H1 (cell line): ENCODE results near the gene UBTD1. TPM values are rescaled to one million over a fixed set of nuclear protein-coding genes. Genes with fewer than 3 reads are reported as not detected.

Experiments
- CTCF ChIA-PET: fragments of 300-600 bp; sonication (Branson Sonifier 250); formaldehyde crosslinking; loops from one replicate; lab custom pipeline; 2021; ENCODE audit not compliant: partially characterized antibody; lab: Charles Lee
- POLR2A ChIA-PET: fragments of 300-600 bp; sonication (Branson Sonifier 250); formaldehyde crosslinking; loops from one replicate; lab custom pipeline; 2021; ENCODE audit warnings: inconsistent platforms; ENCODE audit not compliant: partially characterized antibody; lab: Charles Lee
- DNase-seq, 2 experiments: peaks; one replicate each; pipeline versions ENCODE4 v3.0.0 to v3.0.0-alpha.2; 2010 to 2022; ENCODE audit warnings: low spot score in 2 of 2, low read depth in 1 of 2, mixed read lengths in 1 of 2
- FAIRE-seq: peaks from 2 replicates; lab custom pipeline; 2011; peaks lifted over from hg19 to GRCh38; lab: Jason Lieb, UNC
- H2AFZ ChIP-seq: 2 replicates; pipeline ENCODE4 v1.8.1; 2012; ENCODE audit warnings: low read length, inconsistent platforms
- H2AK5ac ChIP-seq: 2 replicates; pipeline ENCODE4 v1.6.1; 2013; ENCODE audit warnings: low read depth, low read length
- H2BK120ac ChIP-seq: replicated peaks from 2 replicates; pipeline ENCODE3; 2013; ENCODE audit warnings: low read depth, low read length, inconsistent platforms
- H2BK12ac ChIP-seq: 2 replicates; pipeline ENCODE4 v1.6.1; 2013; ENCODE audit warnings: low read depth, low read length
- H2BK15ac ChIP-seq: 2 replicates; pipeline ENCODE4 v1.6.1; 2013; ENCODE audit warnings: low read length
- H2BK20ac ChIP-seq: 2 replicates; pipeline ENCODE4 v1.6.1; 2013; ENCODE audit warnings: low read length
- H2BK5ac ChIP-seq: 2 replicates; pipeline ENCODE4 v1.6.1; 2013; ENCODE audit warnings: low read depth, low read length
- H3K14ac ChIP-seq: 2 replicates; pipeline ENCODE4 v1.6.1; 2013; ENCODE audit warnings: inconsistent platforms; ENCODE audit not compliant: insufficient read length
- H3K18ac ChIP-seq: 2 replicates; pipeline ENCODE4 v1.6.1; 2013; ENCODE audit warnings: low read length; ENCODE audit errors: extremely low read depth
- H3K23ac ChIP-seq: 2 replicates; pipeline ENCODE4 v1.6.1; 2013; ENCODE audit warnings: inconsistent platforms; ENCODE audit not compliant: insufficient read length
- H3K23me2 ChIP-seq: 2 replicates; pipeline ENCODE4 v1.6.1; 2013; ENCODE audit warnings: low read depth, low read length
- H3K27ac ChIP-seq: 2 replicates; pipeline ENCODE4 v1.6.1; 2011; ENCODE audit warnings: low read depth, low read length, inconsistent platforms
- H3K27me3 ChIP-seq, 4 experiments: replicated peaks in 1 of 4; 1 replicate in 1 of 4; 2 replicates in 3 of 4; pipeline versions ENCODE4 v1.6.1 to v1.8.1; 2011 to 2013; ENCODE audit warnings: low read length in 3 of 4, mild to moderate bottlenecking in 3 of 4, inconsistent platforms in 2 of 4, mixed read lengths in 2 of 4, moderate library complexity in 1 of 4; ENCODE audit not compliant: control insufficient read depth in 3 of 4, insufficient read depth in 3 of 4; ENCODE audit errors: extremely low read depth in 1 of 4
- H3K36me3 ChIP-seq, 4 experiments: 2 replicates each; pipeline versions ENCODE4 v1.6.1 to v1.8.1; 2011 to 2013; ENCODE audit warnings: mild to moderate bottlenecking in 4 of 4, low read length in 3 of 4, moderate library complexity in 2 of 4, control low read depth in 1 of 4, inconsistent platforms in 1 of 4; ENCODE audit not compliant: insufficient read depth in 4 of 4, control insufficient read depth in 2 of 4
- H3K4ac ChIP-seq: replicated peaks from 2 replicates; pipeline ENCODE3; 2013; ENCODE audit warnings: low read length, low read depth, mixed read lengths, inconsistent platforms; ENCODE audit not compliant: insufficient read length
- H3K4me1 ChIP-seq, 4 experiments: replicated peaks in 1 of 4; 1 replicate in 1 of 4; 2 replicates in 3 of 4; pipeline versions ENCODE4 v1.6.1 to v1.8.1; 2011 to 2013; ENCODE audit warnings: low read length in 3 of 4, inconsistent platforms in 2 of 4, mixed read lengths in 1 of 4; ENCODE audit not compliant: insufficient read depth in 4 of 4, control insufficient read depth in 3 of 4
- H3K4me2 ChIP-seq, 2 experiments: 2 replicates each; pipeline versions ENCODE4 v1.6.1 to v1.8.1; 2011 to 2013; ENCODE audit warnings: low read depth in 2 of 2, low read length in 2 of 2, control low read depth in 1 of 2, inconsistent platforms in 1 of 2, mild to moderate bottlenecking in 1 of 2; ENCODE audit not compliant: insufficient read depth in 1 of 2
- H3K4me3 ChIP-seq, 4 experiments: fragments of 200-600, 300-600 bp in 1 of 4; sonication (generic), shearing (Covaris generic), sonication (Bioruptor Twin) in 1 of 4; 2 replicates each; pipeline versions ENCODE4 v1.5.1 to v1.8.1; 2011 to 2016; ENCODE audit warnings: low read length in 4 of 4, low read depth in 3 of 4, control low read depth in 2 of 4, inconsistent platforms in 2 of 4, mild to moderate bottlenecking in 2 of 4, mixed read lengths in 1 of 4, moderate library complexity in 1 of 4; ENCODE audit not compliant: insufficient read depth in 2 of 4; ENCODE audit errors: extremely low read depth in 1 of 4
- H3K56ac ChIP-seq: replicated peaks from 2 replicates; pipeline ENCODE3; 2013; ENCODE audit warnings: low read depth, mild to moderate bottlenecking, mixed read lengths, low read length, inconsistent platforms; ENCODE audit not compliant: insufficient read length
- H3K79me1 ChIP-seq: 2 replicates; pipeline ENCODE4 v1.6.1; 2013; ENCODE audit warnings: low read depth, low read length, control low read depth
- H3K79me2 ChIP-seq, 2 experiments: 2 replicates each; pipeline versions ENCODE4 v1.6.1 to v1.8.1; 2012 to 2013; ENCODE audit warnings: low read length in 2 of 2, mild to moderate bottlenecking in 2 of 2, inconsistent platforms in 1 of 2; ENCODE audit not compliant: insufficient read depth in 2 of 2, control insufficient read depth in 1 of 2
- H3K9ac ChIP-seq, 4 experiments: replicated peaks in 1 of 4; 1 replicate in 1 of 4; 2 replicates in 3 of 4; pipeline versions ENCODE4 v1.6.1 to v1.8.1; 2011 to 2013; ENCODE audit warnings: low read depth in 3 of 4, low read length in 3 of 4, control low read depth in 2 of 4, mild to moderate bottlenecking in 2 of 4, moderate library complexity in 2 of 4, inconsistent platforms in 1 of 4; ENCODE audit errors: extremely low read depth in 1 of 4
- H3K9me3 ChIP-seq, 2 experiments: 2 replicates each; pipeline versions ENCODE4 v1.6.1 to v1.8.1; 2012 to 2013; ENCODE audit warnings: mild to moderate bottlenecking in 2 of 2, moderate library complexity in 2 of 2, control low read depth in 1 of 2, inconsistent platforms in 1 of 2, low read depth in 1 of 2, low read length in 1 of 2, mixed read lengths in 1 of 2; ENCODE audit not compliant: insufficient read depth in 2 of 2
- H4K20me1 ChIP-seq, 2 experiments: replicated peaks in 1 of 2; 2 replicates each; pipeline versions ENCODE3 to v1.8.1; 2011 to 2013; ENCODE audit warnings: inconsistent platforms in 2 of 2, low read length in 2 of 2, mild to moderate bottlenecking in 1 of 2; ENCODE audit not compliant: insufficient read depth in 2 of 2, control insufficient read depth in 1 of 2
- H4K5ac ChIP-seq: 2 replicates; pipeline ENCODE4 v1.6.1; 2013; ENCODE audit warnings: low read length, low read depth, mixed read lengths, inconsistent platforms; ENCODE audit not compliant: insufficient read length
- H4K8ac ChIP-seq: 2 replicates; pipeline ENCODE4 v1.8.0; 2013; ENCODE audit warnings: mild to moderate bottlenecking, moderate library complexity, low read length, inconsistent platforms; ENCODE audit not compliant: insufficient read depth; ENCODE audit errors: extremely low read depth
- H4K91ac ChIP-seq: replicated peaks from 2 replicates; pipeline ENCODE3; 2013; ENCODE audit warnings: low read length, mixed read lengths, inconsistent platforms; ENCODE audit not compliant: insufficient read length
- BRCA1 ChIP-seq: IDR thresholded peaks from 2 replicates; pipeline ENCODE4 v1.6.1; 2012; ENCODE audit warnings: low read depth, low read length, improper control_type of control experiment
- HDAC2 ChIP-seq, 2 experiments: fragments of 300-600 bp in 1 of 2; sonication (generic) in 1 of 2; IDR thresholded peaks; 2 replicates each; pipeline ENCODE4 v1.6.1; 2011 to 2012; ENCODE audit warnings: low read depth in 2 of 2, low read length in 2 of 2, mild to moderate bottlenecking in 2 of 2, moderate library complexity in 2 of 2, borderline replicate concordance in 1 of 2, inconsistent platforms in 1 of 2
- KDM1A ChIP-seq: fragments of 200-600, 300-600 bp; sonication (generic); IDR thresholded peaks from 2 replicates; pipeline ENCODE4 v1.7.1; 2016; ENCODE audit warnings: mild to moderate bottlenecking, low read length, borderline replicate concordance
- RAD21 ChIP-seq, 2 experiments: IDR thresholded peaks in 1 of 2; conservative IDR thresholded peaks in 1 of 2; 2 replicates each; pipeline ENCODE4 v1.6.1; 2011; ENCODE audit warnings: low read depth in 2 of 2, low read length in 2 of 2, improper control_type of control experiment in 1 of 2, inconsistent platforms in 1 of 2, mild to moderate bottlenecking in 1 of 2, moderate library complexity in 1 of 2
- SIN3A ChIP-seq, 2 experiments: IDR thresholded peaks in 1 of 2; conservative IDR thresholded peaks in 1 of 2; 2 replicates each; pipeline ENCODE4 v1.6.1; 2011 to 2012; ENCODE audit warnings: low read length in 2 of 2, improper control_type of control experiment in 1 of 2, low read depth in 1 of 2, mild to moderate bottlenecking in 1 of 2
- SP2 ChIP-seq: IDR thresholded peaks from 2 replicates; pipeline ENCODE4 v1.6.1; 2012; ENCODE audit warnings: mild to moderate bottlenecking, low read length, inconsistent platforms
- YY1 ChIP-seq: IDR thresholded peaks from 2 replicates; pipeline ENCODE4 v1.6.1; 2011; ENCODE audit warnings: low read depth, mild to moderate bottlenecking, low read length
- WGBS, 2 experiments: shearing (Covaris generic) in 1 of 2; methylation state at CpG; one replicate each; pipeline versions ENCODE4 v1.1.6 to v1.1.7; 2013 to 2015; ENCODE audit warnings: low lambda C conversion rate in 2 of 2, mixed read lengths in 2 of 2, inconsistent platforms in 1 of 2, low coverage in 1 of 2, missing lambda C conversion rate in 1 of 2; ENCODE audit not compliant: insufficient replicate concordance in 2 of 2, insufficient coverage in 1 of 2, insufficient read length in 1 of 2; ENCODE audit errors: extremely low coverage in 1 of 2, missing lambda C conversion rate in 1 of 2; 5-methylcytosine and 5-hydroxymethylcytosine counted together
- polyA plus RNA-seq, 7 experiments: library from polyadenylated mRNA; depleted of rRNA in 3 of 7; stranded (reverse) in 5 of 7; unstranded in 2 of 7; fragments of >200 nt in 5 of 7; fragments of 200-250 nt in 2 of 7; gene quantifications; 1 replicate in 5 of 7; 2 replicates in 1 of 7; 4 replicates in 1 of 7; pipeline versions ENCODE4 v1.2.1 to v1.2.3, GENCODE V29; 2011 to 2013; ENCODE audit warnings: missing spikeins in 2 of 7, mixed read lengths in 2 of 7
- total RNA-seq: library from RNA; stranded (reverse); fragmentation: NEBNext Ultra II Directional; extraction: Animal tissue kit (Norgen Biotek cat#: 25700); gene quantifications from 2 replicates; pipeline ENCODE4 v1.2.1, GENCODE V29; 2021
- TF ChIP-seq, protein P1 (sequence below), 3 experiments: IDR thresholded peaks; 1 replicate in 2 of 3; 2 replicates in 1 of 3; pipeline versions ENCODE4 v1.5.1 to v1.6.1; 2011; ENCODE audit warnings: low read length in 3 of 3, mild to moderate bottlenecking in 3 of 3, inconsistent platforms in 2 of 3, low read depth in 1 of 3, moderate library complexity in 1 of 3; ENCODE audit not compliant: insufficient read depth in 1 of 3; ENCODE audit errors: control extremely low read depth in 1 of 3

Gene UBTD1
- total and polyA plus RNA-seq, 2 of the 8 experiments (the other 6 are each of a cell fraction or from before 2014, with no cell fraction given): 22.3 to 36.2 TPM

- H3K4me2 ChIP-seq: no peak overlapping the region
- H3K9me3 ChIP-seq: peaks cover 0 to under 1% of the 10 kb centered on the region in 2 experiments; a peak in 1 of 4 replicates
- no peak overlapping the region; the same call in 1 of the 2 replicates for H3K18ac ChIP-seq
- H3K79me2 ChIP-seq: 0 out of 4 replicates have a peak, but pooled peaks cover 0 to 2% of the 10 kb centered on the region in 2 experiments
- peak overlapping the region; percentile 95; the same call in 1 of the 2 replicates for H2BK15ac ChIP-seq
- H3K9ac ChIP-seq: no peak overlapping the region
- no peak overlapping the region for H3K14ac ChIP-seq
- no peak overlapping the region for H2BK20ac ChIP-seq
- H3K27ac ChIP-seq: no peak overlapping the region
- CTCF ChIA-PET: interaction anchor here (0.6 to 14.7 kb wide), 38 partner anchors 8 to 510 kb away, joined by 3 to 388 read pairs (median 6); partner anchors contain the start of genes ANKRD2, HOGA1 and UBTD1
- no peaks in the 10 kb centered on the region for H3K36me3 ChIP-seq
- WGBS, 2 experiments: 68% methylated on average over 6 of the region's 6 CpGs; no CpG with 5 or more reads in 1 of the 2 experiments
- no peak overlapping the region for H2BK120ac ChIP-seq
- H3K27me3 ChIP-seq: no peaks in the 10 kb centered on the region
- H4K91ac ChIP-seq: no peak overlapping the region
- DNase-seq (peak in 1 of 2 experiments; percentile 79), FAIRE-seq (peak; percentile 65)
- no peak overlapping the region for H3K4ac ChIP-seq
- POLR2A ChIA-PET: interaction anchor here (0.6 to 1.9 kb wide), 5 partner anchors 14 to 92 kb away, joined by 3 to 12 read pairs (median 4); partner anchors contain the start of gene UBTD1
- no peak overlapping the region for H2AFZ ChIP-seq
- no peaks in the 10 kb centered on the region for H3K23me2 ChIP-seq
- H3K56ac ChIP-seq: no peak overlapping the region
- H2BK12ac ChIP-seq: 0 out of 2 replicates have a peak overlapping the region, but pooled peaks have one; percentile 39
- H4K8ac ChIP-seq: no peak overlapping the region
- H3K79me1 ChIP-seq: peaks cover 2% of the 10 kb centered on the region
- peaks cover 2% of the 10 kb centered on the region in 2 experiments for H4K20me1 ChIP-seq
- H3K4me1 ChIP-seq: peaks cover 0 to 15% (median 8%) of the 10 kb centered on the region in 4 experiments; a peak in 6 of 7 replicates
- H4K5ac ChIP-seq: no peak overlapping the region
- H2AK5ac ChIP-seq: no peak overlapping the region
- H3K23ac ChIP-seq: no peak overlapping the region
- no peak overlapping the region for H3K4me3 ChIP-seq
- no peak overlapping the region for H2BK5ac ChIP-seq
- TF ChIP-seq BRCA1: no peak
- TF ChIP-seq SIN3A (conservative IDR thresholded peaks at IDR 0.05 in 1 of 2, IDR thresholded peaks at IDR 0.05 in 1 of 2; ENCODE audit: low read depth in 1 of 2, low read length in 2 of 2): no peak
- no peak for TF ChIP-seq KDM1A
- peak; percentile 67 to 76 for TF ChIP-seq RAD21 (IDR thresholded peaks at IDR 0.05 in 1 of 2, conservative IDR thresholded peaks at IDR 0.05 in 1 of 2; ENCODE audit: low read depth in 2 of 2, low read length in 2 of 2)
- no peak for TF ChIP-seq SP2
- TF ChIP-seq YY1: 0 out of 2 replicates have a peak, but pooled peaks have one; percentile 44
- TF ChIP-seq, protein P1, sequence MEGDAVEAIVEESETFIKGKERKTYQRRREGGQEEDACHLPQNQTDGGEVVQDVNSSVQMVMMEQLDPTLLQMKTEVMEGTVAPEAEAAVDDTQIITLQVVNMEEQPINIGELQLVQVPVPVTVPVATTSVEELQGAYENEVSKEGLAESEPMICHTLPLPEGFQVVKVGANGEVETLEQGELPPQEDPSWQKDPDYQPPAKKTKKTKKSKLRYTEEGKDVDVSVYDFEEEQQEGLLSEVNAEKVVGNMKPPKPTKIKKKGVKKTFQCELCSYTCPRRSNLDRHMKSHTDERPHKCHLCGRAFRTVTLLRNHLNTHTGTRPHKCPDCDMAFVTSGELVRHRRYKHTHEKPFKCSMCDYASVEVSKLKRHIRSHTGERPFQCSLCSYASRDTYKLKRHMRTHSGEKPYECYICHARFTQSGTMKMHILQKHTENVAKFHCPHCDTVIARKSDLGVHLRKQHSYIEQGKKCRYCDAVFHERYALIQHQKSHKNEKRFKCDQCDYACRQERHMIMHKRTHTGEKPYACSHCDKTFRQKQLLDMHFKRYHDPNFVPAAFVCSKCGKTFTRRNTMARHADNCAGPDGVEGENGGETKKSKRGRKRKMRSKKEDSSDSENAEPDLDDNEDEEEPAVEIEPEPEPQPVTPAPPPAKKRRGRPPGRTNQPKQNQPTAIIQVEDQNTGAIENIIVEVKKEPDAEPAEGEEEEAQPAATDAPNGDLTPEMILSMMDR (IDR thresholded peaks at IDR 0.05; ENCODE audit: control extremely low read depth in 1 of 3, insufficient read depth in 1 of 3, low read depth in 1 of 3, low read length in 3 of 3): peak; percentile 78 to 85 (median 84)
- TF ChIP-seq HDAC2 (IDR thresholded peaks at IDR 0.05; ENCODE audit: borderline replicate concordance in 1 of 2, low read depth in 2 of 2, low read length in 2 of 2): no peak
Measured at GRCh38 chr10:97534746-97535367, 36.1 kb downstream of the UBTD1 start.
